ENCODE results near the gene LRRN1. TPM values are rescaled to one million over a fixed set of nuclear protein-coding genes. Genes with fewer than 3 reads are reported as not detected.

Gene LRRN1
- polyA plus RNA-seq, 1 donor from 2014 or later = 24.5 TPM

GRCh38 chr3:3792391-3792790 is 6.8 kb upstream of the LRRN1 start:
- no peaks in the 10 kb centered on the region for H3K27me3 ChIP-seq (ENCODE audit: insufficient read depth, low read depth, low read length)
- no peak overlapping the region for H3K4me3 ChIP-seq (ENCODE audit: low read length)
- no peak overlapping the region for H3K9ac ChIP-seq (ENCODE audit: low read length)
- H3K4me2 ChIP-seq (ENCODE audit: low read length) = no peak overlapping the region
- H4K20me1 ChIP-seq (ENCODE audit: insufficient read depth) = no peaks in the 10 kb centered on the region
- no peaks in the 10 kb centered on the region for H3F3A ChIP-seq (ENCODE audit: insufficient read depth, low read length, poor library complexity, severe bottlenecking)
- no peak overlapping the region for H2AFZ ChIP-seq (ENCODE audit: low read depth, low read length)
- TF ChIP-seq EP300 (conservative IDR thresholded peaks at IDR 0.05; ENCODE audit: poor library complexity, severe bottlenecking) (no peak), SMC3 (conservative IDR thresholded peaks at IDR 0.05; ENCODE audit: poor library complexity) (no peak), MXI1 (conservative IDR thresholded peaks at IDR 0.05; ENCODE audit: poor library complexity, severe bottlenecking) (no peak), REST (IDR thresholded peaks at IDR 0.05; ENCODE audit: borderline replicate concordance) (no peak), POLR2AphosphoS5 (IDR thresholded peaks at IDR 0.05) (no peak), RAD21 (conservative IDR thresholded peaks at IDR 0.05) (no peak), EZH2 (IDR thresholded peaks at IDR 0.05; ENCODE audit: borderline replicate concordance, insufficient read depth, low read length, poor library complexity, severe bottlenecking) (no peak)
- H3K9me2 ChIP-seq (ENCODE audit: insufficient read depth, low read length) = no peaks in the 10 kb centered on the region
- no peak overlapping the region for H3K27ac ChIP-seq (ENCODE audit: low read length)
- H3K9me3 ChIP-seq (ENCODE audit: low read length) = no peaks in the 10 kb centered on the region
- no peaks in the 10 kb centered on the region for H3K79me2 ChIP-seq (replicated peaks; ENCODE audit: insufficient read depth, low read length)
- no peaks in the 10 kb centered on the region for H3K36me3 ChIP-seq (ENCODE audit: insufficient read depth, low read length)

DNA sequence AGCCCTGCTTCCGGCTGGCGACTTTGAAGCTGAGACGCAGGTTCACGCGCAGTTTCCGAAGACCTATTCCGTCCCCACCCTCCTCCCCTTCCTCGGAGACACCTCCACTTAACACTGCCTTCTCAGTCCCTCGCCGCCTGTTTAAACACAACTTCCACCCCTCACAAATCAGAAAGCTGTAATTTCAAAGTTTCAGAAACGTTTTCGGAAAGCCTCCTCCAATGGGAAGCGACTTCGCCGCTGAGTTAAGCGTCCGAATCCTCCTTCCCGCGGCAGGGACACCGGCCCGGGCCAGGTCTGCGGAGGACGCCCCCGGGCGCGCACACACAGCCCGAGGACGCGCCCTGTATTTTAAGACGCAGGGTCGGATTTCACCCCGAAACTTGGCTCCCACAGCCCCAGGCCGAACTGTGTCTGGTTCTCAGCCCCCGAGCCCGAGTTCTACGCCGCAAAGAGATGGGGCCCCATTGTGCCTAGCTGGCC is 559 bp upstream of the LRRN1 start:
- peaks cover 31% of the 10 kb centered on the region for H3K79me2 ChIP-seq (replicated peaks; ENCODE audit: insufficient read depth, low read length)
- no peaks in the 10 kb centered on the region for H4K20me1 ChIP-seq (ENCODE audit: insufficient read depth)
- no peaks in the 10 kb centered on the region for H3K36me3 ChIP-seq (ENCODE audit: insufficient read depth, low read length)
- peak overlapping the region; percentile 62 for H3K27ac ChIP-seq (ENCODE audit: low read length)
- TF ChIP-seq REST (IDR thresholded peaks at IDR 0.05; ENCODE audit: borderline replicate concordance) (no peak), TAF1 (IDR thresholded peaks at IDR 0.05; ENCODE audit: low read depth) (no peak), RAD21 (conservative IDR thresholded peaks at IDR 0.05) (no peak), POLR2AphosphoS5 (IDR thresholded peaks at IDR 0.05) (no peak), EZH2 (IDR thresholded peaks at IDR 0.05; ENCODE audit: borderline replicate concordance, insufficient read depth, low read length, poor library complexity, severe bottlenecking) (no peak), MXI1 (conservative IDR thresholded peaks at IDR 0.05; ENCODE audit: poor library complexity, severe bottlenecking) (no peak), EP300 (conservative IDR thresholded peaks at IDR 0.05; ENCODE audit: poor library complexity, severe bottlenecking) (no peak), SMC3 (conservative IDR thresholded peaks at IDR 0.05; ENCODE audit: poor library complexity) (no peak)
- TF ChIP-seq, protein P1, sequence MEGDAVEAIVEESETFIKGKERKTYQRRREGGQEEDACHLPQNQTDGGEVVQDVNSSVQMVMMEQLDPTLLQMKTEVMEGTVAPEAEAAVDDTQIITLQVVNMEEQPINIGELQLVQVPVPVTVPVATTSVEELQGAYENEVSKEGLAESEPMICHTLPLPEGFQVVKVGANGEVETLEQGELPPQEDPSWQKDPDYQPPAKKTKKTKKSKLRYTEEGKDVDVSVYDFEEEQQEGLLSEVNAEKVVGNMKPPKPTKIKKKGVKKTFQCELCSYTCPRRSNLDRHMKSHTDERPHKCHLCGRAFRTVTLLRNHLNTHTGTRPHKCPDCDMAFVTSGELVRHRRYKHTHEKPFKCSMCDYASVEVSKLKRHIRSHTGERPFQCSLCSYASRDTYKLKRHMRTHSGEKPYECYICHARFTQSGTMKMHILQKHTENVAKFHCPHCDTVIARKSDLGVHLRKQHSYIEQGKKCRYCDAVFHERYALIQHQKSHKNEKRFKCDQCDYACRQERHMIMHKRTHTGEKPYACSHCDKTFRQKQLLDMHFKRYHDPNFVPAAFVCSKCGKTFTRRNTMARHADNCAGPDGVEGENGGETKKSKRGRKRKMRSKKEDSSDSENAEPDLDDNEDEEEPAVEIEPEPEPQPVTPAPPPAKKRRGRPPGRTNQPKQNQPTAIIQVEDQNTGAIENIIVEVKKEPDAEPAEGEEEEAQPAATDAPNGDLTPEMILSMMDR (IDR thresholded peaks at IDR 0.05; ENCODE audit: poor library complexity, severe bottlenecking) = no peak
- peak overlapping the region; percentile 54 for H2AFZ ChIP-seq (ENCODE audit: low read depth, low read length)
- no peaks in the 10 kb centered on the region for H3K27me3 ChIP-seq (ENCODE audit: insufficient read depth, low read depth, low read length)
- no peaks in the 10 kb centered on the region for H3K9me3 ChIP-seq (ENCODE audit: low read length)
- peak overlapping the region; percentile 82 for H3K9ac ChIP-seq (ENCODE audit: low read length)
- no peaks in the 10 kb centered on the region for H3F3A ChIP-seq (ENCODE audit: insufficient read depth, low read length, poor library complexity, severe bottlenecking)
- H3K9me2 ChIP-seq (ENCODE audit: insufficient read depth, low read length) = no peaks in the 10 kb centered on the region
- H3K4me3 ChIP-seq (ENCODE audit: low read length) = peak overlapping the region; percentile 87
- peak overlapping the region; percentile 30 for H3K4me2 ChIP-seq (ENCODE audit: low read length)

Data from neural cell (in vitro differentiated cells).